B cell (primary cell): ENCODE results near the gene DSCAML1. TPM values are rescaled to one million over a fixed set of nuclear protein-coding genes. Genes with fewer than 3 reads are reported as not detected.

Experiments
- ATAC-seq: fragments of 200-7000 bp; cut with Tn5 transposase; one replicate; pipeline ENCODE4 v1.10.0; 2021; ENCODE audit warnings: low read depth, mild to moderate bottlenecking, moderate number of reproducible peaks, moderate library complexity
- CTCF ChIA-PET: fragments of 350-600 bp; sonication (Branson Sonifier 250); formaldehyde crosslinking; loops from one replicate; lab custom pipeline; 2021; ENCODE audit warnings: antibody characterized with exemption, inconsistent platforms; lab: Charles Lee
- POLR2A ChIA-PET: fragments of 350-600 bp; sonication (Branson Sonifier 250); formaldehyde crosslinking; loops from one replicate; lab custom pipeline; 2021; ENCODE audit warnings: antibody characterized with exemption; lab: Charles Lee
- DNase-seq: peaks from one replicate; pipeline ENCODE4 v3.0.0; 2013
- H2AFZ ChIP-seq: 2 replicates; pipeline ENCODE4 v1.6.1; 2012; ENCODE audit warnings: mild to moderate bottlenecking, low read depth, low read length; ENCODE audit not compliant: insufficient read depth, poor library complexity, severe bottlenecking
- H3K27ac ChIP-seq, 2 donors: 1 replicate in 1 of 2; 2 replicates in 1 of 2; pipeline ENCODE4 v1.5.1; 2012 to 2013; ENCODE audit warnings: low read length in 2 of 2, mild to moderate bottlenecking in 2 of 2, moderate library complexity in 1 of 2
- H3K27me3 ChIP-seq, 4 experiments: fragments of 200-600 bp in 1 of 4; sonication (generic) in 1 of 4; replicated peaks in 1 of 4; 1 replicate in 2 of 4; 2 replicates in 2 of 4; pipeline versions ENCODE4 v1.6.1 to v1.7.0; 2013 to 2016; ENCODE audit warnings: low read length in 3 of 4, mild to moderate bottlenecking in 2 of 4, mixed read lengths in 1 of 4, moderate library complexity in 1 of 4; ENCODE audit not compliant: insufficient read depth in 4 of 4, control insufficient read depth in 3 of 4; ENCODE audit errors: control extremely low read depth in 1 of 4
- H3K36me3 ChIP-seq, 2 experiments: replicated peaks in 1 of 2; 1 replicate in 1 of 2; 2 replicates in 1 of 2; pipeline versions ENCODE4 v1.6.1 to v1.7.1; 2013; ENCODE audit warnings: low read length in 1 of 2; ENCODE audit not compliant: insufficient read depth in 2 of 2, control insufficient read depth in 1 of 2; ENCODE audit errors: control extremely low read depth in 1 of 2, extremely low read depth in 1 of 2
- H3K4me1 ChIP-seq, 2 donors: fragments of 200-600 bp in 1 of 2; sonication (generic) in 1 of 2; 1 replicate in 1 of 2; 2 replicates in 1 of 2; pipeline versions ENCODE4 v1.5.1 to v1.6.1; 2013 to 2017; ENCODE audit warnings: low read length in 2 of 2; ENCODE audit not compliant: control insufficient read depth in 2 of 2, insufficient read depth in 2 of 2
- H3K4me2 ChIP-seq: replicated peaks from 2 replicates; pipeline ENCODE3; 2012; ENCODE audit warnings: mild to moderate bottlenecking, low read depth, low read length; ENCODE audit not compliant: poor library complexity, severe bottlenecking
- H3K4me3 ChIP-seq, 5 experiments: fragments of 200-600 bp in 1 of 5; sonication (generic) in 1 of 5; 1 replicate in 3 of 5; 2 replicates in 2 of 5; pipeline versions ENCODE4 v1.5.1 to v1.7.0; 2011 to 2016; ENCODE audit warnings: low read length in 4 of 5, mild to moderate bottlenecking in 4 of 5, low read depth in 2 of 5, control low read depth in 1 of 5, moderate library complexity in 1 of 5; ENCODE audit not compliant: insufficient read depth in 1 of 5; ENCODE audit errors: control extremely low read depth in 1 of 5, extremely low read depth in 1 of 5
- H3K79me2 ChIP-seq: fragments of 200-600 bp; sonication (generic); one replicate; pipeline ENCODE4 v1.6.0; 2016; ENCODE audit warnings: low read length; ENCODE audit not compliant: control insufficient read depth, insufficient read depth
- H3K9ac ChIP-seq: fragments of 200-600 bp; sonication (generic); 2 replicates; pipeline ENCODE4 v1.6.1; 2017; ENCODE audit warnings: mild to moderate bottlenecking, low read length, moderate library complexity
- H3K9me3 ChIP-seq, 3 donors: one replicate each; pipeline versions ENCODE4 v1.6.1 to v1.7.1; 2013; ENCODE audit warnings: low read length in 2 of 3; ENCODE audit not compliant: control insufficient read depth in 2 of 3, insufficient read depth in 1 of 3; ENCODE audit errors: control extremely low read depth in 1 of 3
- H4K20me1 ChIP-seq: 2 replicates; pipeline ENCODE4 v1.6.0; 2012; ENCODE audit warnings: mild to moderate bottlenecking, low read length; ENCODE audit not compliant: insufficient read depth, control insufficient read depth, poor library complexity, severe bottlenecking
- H3K27ac Mint-ChIP-seq: one replicate; pipeline ENCODE4 v1.8.0; 2021; ENCODE audit warnings: mixed read lengths
- H3K27me3 Mint-ChIP-seq: one replicate; pipeline ENCODE4 v1.8.0; 2021; ENCODE audit warnings: mixed read lengths
- H3K4me1 Mint-ChIP-seq: one replicate; pipeline ENCODE4 v1.8.0; 2021; ENCODE audit warnings: mixed read lengths
- H3K4me3 Mint-ChIP-seq: one replicate; pipeline ENCODE4 v1.8.0; 2021; ENCODE audit warnings: mixed read lengths
- H3K9me3 Mint-ChIP-seq: one replicate; pipeline ENCODE4 v1.8.0; 2022; ENCODE audit warnings: mixed read lengths; ENCODE audit not compliant: insufficient read depth
- CTCF ChIP-seq: fragments of 200-600 bp; IDR thresholded peaks from one replicate; pipeline ENCODE4 v1.8.0; 2022; ENCODE audit warnings: antibody characterized with exemption, mild to moderate bottlenecking
- EZH2 ChIP-seq: IDR thresholded peaks from 2 replicates; pipeline ENCODE4 v1.6.1; 2012; ENCODE audit warnings: borderline replicate concordance, low read depth, mild to moderate bottlenecking, moderate library complexity, low read length; ENCODE audit not compliant: insufficient read depth, poor library complexity, severe bottlenecking
- WGBS: methylation state at CpG from one replicate; pipeline ENCODE4 v1.1.5; 2013; ENCODE audit warnings: missing lambda C conversion rate; ENCODE audit not compliant: insufficient coverage; 5-methylcytosine and 5-hydroxymethylcytosine counted together
- intact Hi-C: fragments of 100-400 bp; cut with micrococcal nuclease; formaldehyde crosslinking; loops from one replicate; pipeline ENCODE4 v1.10.0; 2022
- polyA plus RNA-seq: library from polyadenylated mRNA; depleted of rRNA; stranded (reverse); fragments of >200 nt; gene quantifications from 2 replicates; pipeline ENCODE4 v1.2.3, GENCODE V29; 2012
- total RNA-seq, 2 donors: library from RNA; stranded (reverse); fragments of 120-200 nt in 1 of 2; gene quantifications; 1 replicate in 1 of 2; 2 replicates in 1 of 2; pipeline versions ENCODE4 v1.2.3 to v1.2.4, GENCODE V29; 2013 to 2022

Gene DSCAML1
- total and polyA plus RNA-seq, 2 donors (not counting 1 experiment from before 2014, with no cell fraction given): 1.2 to 6.2 TPM

DNA sequence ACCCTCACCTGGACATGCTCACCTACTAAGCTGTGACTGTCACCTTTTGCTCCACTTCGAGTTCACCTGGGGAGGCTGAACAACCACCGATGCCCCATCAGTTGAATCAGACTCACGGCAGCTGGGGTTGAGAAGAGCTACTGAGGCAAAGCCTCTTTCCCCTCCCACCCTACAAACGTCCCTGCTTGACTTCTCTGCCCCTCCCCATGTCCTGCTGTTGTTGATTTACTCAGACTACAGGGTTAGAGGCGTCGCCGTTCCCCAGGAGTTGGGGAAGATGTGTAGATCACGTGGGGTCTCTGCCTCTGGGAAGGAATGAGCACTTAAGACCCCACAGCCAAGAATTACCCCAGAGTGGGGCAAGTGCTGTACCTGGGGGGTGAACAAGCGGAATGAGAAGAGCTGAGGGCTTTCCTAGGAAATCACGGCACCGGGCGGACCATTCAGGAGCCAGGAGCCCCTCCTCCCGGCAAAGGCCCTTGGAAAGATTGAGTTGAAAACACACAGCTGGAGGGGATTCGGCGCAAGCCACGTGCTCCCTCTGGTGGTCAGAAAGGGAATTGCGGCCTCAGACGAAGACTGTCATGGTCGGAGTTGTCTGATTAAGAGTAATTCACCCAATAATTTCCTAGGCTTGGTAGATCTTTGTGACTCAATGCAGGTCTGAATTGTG is 20.5 kb upstream of the DSCAML1 start:
- Histone ChIP-seq H3K79me2 (peaks cover 11% of the 10 kb centered on the region), H3K4me3 (peak overlapping the region in 4 of 5 experiments; percentile 2 to 62 (median 50)), H3K9ac (peak overlapping the region; percentile 69), H3K9me3 (no peaks in the 10 kb centered on the region), H3K27ac (peak overlapping the region in 1 of 2 donors; percentile 91), H4K20me1 (no peaks in the 10 kb centered on the region), H3K4me1 (peaks cover 46 to 58% of the 10 kb centered on the region in 2 donors), H3K4me2 (peak overlapping the region; percentile 98), H3K27me3 (peaks cover 0 to 11% (median 2%) of the 10 kb centered on the region in 4 experiments), H2AFZ (peak overlapping the region; percentile 53), H3K36me3 (no peaks in the 10 kb centered on the region)
- peak; percentile 11 for ATAC-seq
- intact Hi-C loops: loop anchor here (1.0 to 5.0 kb wide), 5 partner anchors 10 to 620 kb away; partner anchors contain the start of genes CEP164, KMT2A, PCSK7 and RNF214
- H3K27ac Mint-ChIP-seq: peak overlapping the region; percentile 93
- peak; percentile 89 for DNase-seq
- H3K4me1 Mint-ChIP-seq: peaks cover 55% of the 10 kb centered on the region
- no peaks in the 10 kb centered on the region for H3K9me3 Mint-ChIP-seq
- TF ChIP-seq EZH2 (no peak), CTCF (peak; percentile 98)
- peaks cover 10% of the 10 kb centered on the region for H3K27me3 Mint-ChIP-seq
- peak overlapping the region; percentile 89 for H3K4me3 Mint-ChIP-seq
- WGBS: 8% methylated on average over 13 of the region's 19 CpGs
- POLR2A ChIA-PET: interaction anchor here (0.8 to 3.6 kb wide), 4 partner anchors 10 to 185 kb away, joined by 3 to 19 read pairs (median 4); no protein-coding TSS in a partner anchor
- CTCF ChIA-PET: interaction anchor here (0.5 to 15.4 kb wide), 21 partner anchors 10 to 585 kb away, joined by 3 to 462 read pairs (median 6); partner anchors contain the start of gene IL10RA
